Endothelial cell of umbilical vein (primary cell): ENCODE results near the gene HUWE1. TPM values are rescaled to one million over a fixed set of nuclear protein-coding genes. Genes with fewer than 3 reads are reported as not detected.

Source experiments
- BruUV-seq: library from RNA; stranded (reverse); fragments of 400-500 nt; replicated peaks from 2 replicates; lab custom pipeline; 2021; lab: Mats Ljungman, UMichigan
- CTCF ChIA-PET: fragments of 300-600, 350-600 bp; sonication (Branson Sonifier 250); formaldehyde crosslinking; loops from one replicate; lab custom pipeline; 2021; ENCODE audit warnings: antibody characterized with exemption, inconsistent platforms; lab: Charles Lee
- POLR2A ChIA-PET: fragments of 300-600, 350-600 bp; sonication (Branson Sonifier 250); formaldehyde crosslinking; loops from one replicate; lab custom pipeline; 2021; ENCODE audit warnings: antibody characterized with exemption, inconsistent platforms; lab: Charles Lee
- DNase-seq: peaks from one replicate; pipeline ENCODE4 v3.0.0-alpha.2; 2011; ENCODE audit warnings: low read depth, low spot score
- FAIRE-seq: peaks from 2 replicates; lab custom pipeline; 2011; peaks lifted over from hg19 to GRCh38; lab: Jason Lieb, UNC
- H2AFZ ChIP-seq: 2 replicates; pipeline ENCODE4 v1.6.0; 2012; ENCODE audit warnings: low read depth, low read length, control low read depth, inconsistent platforms
- H3K27ac ChIP-seq: 2 replicates; pipeline ENCODE4 v1.5.1; 2011; ENCODE audit warnings: low read depth, mild to moderate bottlenecking, control low read depth, low read length, moderate library complexity; ENCODE audit not compliant: insufficient read depth
- H3K27me3 ChIP-seq, 2 experiments: 2 replicates each; pipeline versions ENCODE4 v1.6.0 to v1.6.1; 2011; ENCODE audit warnings: low read length in 2 of 2, mixed read lengths in 1 of 2; ENCODE audit not compliant: control insufficient read depth in 2 of 2, insufficient read depth in 2 of 2
- H3K36me3 ChIP-seq, 2 experiments: 2 replicates in 1 of 2; 3 replicates in 1 of 2; pipeline ENCODE4 v1.5.1; 2011; ENCODE audit warnings: low read length in 2 of 2, mild to moderate bottlenecking in 1 of 2, moderate library complexity in 1 of 2; ENCODE audit not compliant: control insufficient read depth in 2 of 2, insufficient read depth in 2 of 2; ENCODE audit errors: extremely low read depth in 1 of 2
- H3K4me1 ChIP-seq: 3 replicates; pipeline ENCODE4 v1.5.1; 2011; ENCODE audit warnings: mild to moderate bottlenecking, low read length; ENCODE audit not compliant: control insufficient read depth, insufficient read depth; ENCODE audit errors: extremely low read depth
- H3K4me2 ChIP-seq: 2 replicates; pipeline ENCODE4 v1.6.1; 2011; ENCODE audit warnings: low read length, control low read depth, mixed read lengths; ENCODE audit not compliant: insufficient read depth
- H3K4me3 ChIP-seq, 3 experiments: fragments of 200-600 bp in 1 of 3; sonication (generic), shearing (Covaris generic) in 1 of 3; replicated peaks in 1 of 3; 2 replicates each; pipeline ENCODE4 v1.5.1; 2011 to 2016; ENCODE audit warnings: control low read depth in 3 of 3, low read length in 3 of 3, mild to moderate bottlenecking in 2 of 3, inconsistent platforms in 1 of 3, low read depth in 1 of 3, moderate library complexity in 1 of 3; ENCODE audit not compliant: insufficient read depth in 1 of 3
- H3K79me2 ChIP-seq: 2 replicates; pipeline ENCODE4 v1.6.0; 2012; ENCODE audit warnings: low read length, inconsistent platforms; ENCODE audit not compliant: control insufficient read depth, insufficient read depth
- H3K9ac ChIP-seq: replicated peaks from 2 replicates; pipeline ENCODE3; 2011; ENCODE audit warnings: low read length, control low read depth; ENCODE audit not compliant: insufficient read depth; ENCODE audit errors: extremely low read depth
- H3K9me1 ChIP-seq: replicated peaks from 3 replicates; pipeline ENCODE4 v1.6.0; 2011; ENCODE audit warnings: mild to moderate bottlenecking, low read length; ENCODE audit not compliant: control insufficient read depth, insufficient read depth; ENCODE audit errors: extremely low read depth
- H3K9me3 ChIP-seq: replicated peaks from 2 replicates; pipeline ENCODE4 v1.5.1; 2012; ENCODE audit warnings: low read length, inconsistent platforms; ENCODE audit not compliant: control insufficient read depth, insufficient read depth
- H4K20me1 ChIP-seq: replicated peaks from 2 replicates; pipeline ENCODE3; 2011; ENCODE audit warnings: mild to moderate bottlenecking, low read length; ENCODE audit not compliant: control insufficient read depth, insufficient read depth; ENCODE audit errors: extremely low read depth
- CTCF ChIP-seq, 2 donors: IDR thresholded peaks; 1 replicate in 1 of 2; 2 replicates in 1 of 2; pipeline ENCODE4 v1.5.1; 2011; ENCODE audit warnings: low read length in 2 of 2, mild to moderate bottlenecking in 2 of 2, moderate library complexity in 2 of 2, control low read depth in 1 of 2, inconsistent platforms in 1 of 2, low read depth in 1 of 2; ENCODE audit not compliant: insufficient read depth in 1 of 2; ENCODE audit errors: extremely low read depth in 1 of 2
- EZH2 ChIP-seq: IDR thresholded peaks from 2 replicates; pipeline ENCODE4 v1.6.1; 2012; ENCODE audit warnings: borderline replicate concordance, low read depth, mild to moderate bottlenecking, moderate library complexity, low read length, inconsistent platforms; ENCODE audit not compliant: severe bottlenecking
- FOS ChIP-seq: IDR thresholded peaks from 2 replicates; pipeline ENCODE4 v1.6.1; 2011; ENCODE audit warnings: mild to moderate bottlenecking, low read length, moderate library complexity, borderline replicate concordance; ENCODE audit not compliant: insufficient read depth
- GATA2 ChIP-seq: IDR thresholded peaks from 2 replicates; pipeline ENCODE4 v1.7.0; 2011; ENCODE audit warnings: low read depth, mild to moderate bottlenecking, moderate library complexity, mixed read lengths, low read length; ENCODE audit not compliant: insufficient read length, insufficient read depth
- JUN ChIP-seq: IDR thresholded peaks from 2 replicates; pipeline ENCODE4 v1.6.1; 2011; ENCODE audit warnings: borderline replicate concordance, low read depth; ENCODE audit not compliant: insufficient read length, insufficient read depth
- MAX ChIP-seq: IDR thresholded peaks from 2 replicates; pipeline ENCODE4 v1.6.1; 2011; ENCODE audit not compliant: insufficient read depth, insufficient read length
- MYC ChIP-seq: IDR thresholded peaks from one replicate; pipeline ENCODE4 v1.6.1; 2011; ENCODE audit warnings: mild to moderate bottlenecking, low read depth, low read length
- POLR2A ChIP-seq: IDR thresholded peaks from 2 replicates; pipeline ENCODE4 v1.6.1; 2012; ENCODE audit warnings: low read depth, mild to moderate bottlenecking, control low read depth, low read length
- POLR2AphosphoS5 ChIP-seq: IDR thresholded peaks from 2 replicates; pipeline ENCODE4 v1.6.1; 2012; ENCODE audit warnings: low read depth, mild to moderate bottlenecking, control low read depth, low read length, moderate library complexity; ENCODE audit not compliant: insufficient read depth
- dilution Hi-C: fragments of 300-500 bp; cut with MboI; formaldehyde crosslinking; loops from one replicate; pipeline ENCODE4 v1.15.0; 2019; ENCODE audit warnings: low sequenced_read_pairs; ENCODE audit not compliant: extremely low pct_ligation_motif_present
- intact Hi-C: fragments of 100-400 bp; cut with micrococcal nuclease; formaldehyde crosslinking; loops from one replicate; pipeline ENCODE4 v1.10.0; 2022
- polyA plus RNA-seq, 4 experiments: library from polyadenylated mRNA; depleted of rRNA in 3 of 4; stranded (reverse) in 3 of 4; unstranded in 1 of 4; fragments of >200 nt; gene quantifications; 2 replicates each; pipeline versions ENCODE4 v1.2.1 to v1.2.3, GENCODE V29; 2011 to 2012; ENCODE audit warnings: missing spikeins in 1 of 4
- total RNA-seq: library from RNA; stranded (reverse); gene quantifications from 2 replicates; pipeline ENCODE4 v1.2.3, GENCODE V29; 2021

The HUWE1 gene
- total and polyA plus RNA-seq, 2 donors (not counting 3 experiments of a cell fraction or from before 2014, with no cell fraction given): 66.6 to 210 TPM

- CTCF ChIA-PET: no interaction called here
- POLR2A ChIA-PET: no interaction called here
- DNase-seq (no peak), FAIRE-seq (no peak)
- no peak overlapping the region for H2AFZ ChIP-seq
- TF ChIP-seq EZH2: no peak
- no peak for TF ChIP-seq POLR2A
- no peak for TF ChIP-seq JUN
- TF ChIP-seq MAX: no peak
- TF ChIP-seq CTCF (IDR thresholded peaks at IDR 0.05; ENCODE audit: extremely low read depth in 1 of 2, insufficient read depth in 1 of 2, low read depth in 1 of 2, low read length in 2 of 2): no peak
- TF ChIP-seq FOS: no peak
- no peak for TF ChIP-seq POLR2AphosphoS5
- no peak for TF ChIP-seq MYC
- no peak for TF ChIP-seq GATA2
- H3K27ac ChIP-seq: no peak overlapping the region
- H3K4me1 ChIP-seq: no peaks in the 10 kb centered on the region
- H3K9me1 ChIP-seq: no peaks in the 10 kb centered on the region
- no TSS peak for BruUV-seq
- no peak overlapping the region for H3K4me2 ChIP-seq
- no peaks in the 10 kb centered on the region for H3K79me2 ChIP-seq
- no peaks in the 10 kb centered on the region for H3K27me3 ChIP-seq
- intact Hi-C loops (no loop called here), dilution Hi-C loops (no loop called here)
- peaks cover 17 to 33% of the 10 kb centered on the region in 2 experiments for H3K36me3 ChIP-seq
- H3K9ac ChIP-seq: no peak overlapping the region
- no peak overlapping the region for H3K4me3 ChIP-seq
- no peaks in the 10 kb centered on the region for H3K9me3 ChIP-seq
- H4K20me1 ChIP-seq: no peaks in the 10 kb centered on the region
Observed at GRCh38 chrX:53556868-53557267, 129.7 kb downstream of the HUWE1 start.
